CD4-positive, alpha-beta T cell treated with Interleukin-1 beta for 1 hour (primary cell): ENCODE data around the gene SPSB1.

Source experiments
- DNase-seq, 2 donors: peaks; one replicate each; pipeline ENCODE4 v3.0.0-alpha.2; 2020 to 2022

SPSB1 gene

DNA sequence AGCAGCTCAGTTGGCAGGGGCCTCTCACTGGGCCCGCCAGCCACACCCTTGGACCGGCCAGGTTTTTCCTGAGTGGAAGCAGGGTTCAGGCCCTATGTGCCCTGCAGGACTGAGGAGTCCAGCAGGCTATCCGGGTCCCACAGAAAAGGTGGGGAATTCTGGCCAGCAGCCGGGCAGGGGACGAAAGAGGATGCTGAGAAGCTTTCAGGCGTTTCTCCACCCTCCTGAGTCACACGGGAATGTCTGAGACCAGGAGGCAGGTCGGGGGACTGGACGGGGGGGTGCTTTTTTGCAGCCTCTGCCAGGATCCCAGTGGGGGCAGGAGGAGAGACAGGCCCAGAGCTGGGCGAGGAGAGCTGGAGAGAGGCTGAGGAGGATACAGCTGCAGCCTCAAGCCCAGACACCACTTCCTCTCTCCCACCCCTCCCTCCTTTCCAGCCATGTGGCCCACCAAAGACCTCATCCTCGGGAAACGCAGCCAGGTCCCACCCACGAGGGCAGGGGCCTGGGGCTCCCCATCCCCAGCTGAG is 105.4 kb downstream of the SPSB1 start:
- no peak for DNase-seq

DNA sequence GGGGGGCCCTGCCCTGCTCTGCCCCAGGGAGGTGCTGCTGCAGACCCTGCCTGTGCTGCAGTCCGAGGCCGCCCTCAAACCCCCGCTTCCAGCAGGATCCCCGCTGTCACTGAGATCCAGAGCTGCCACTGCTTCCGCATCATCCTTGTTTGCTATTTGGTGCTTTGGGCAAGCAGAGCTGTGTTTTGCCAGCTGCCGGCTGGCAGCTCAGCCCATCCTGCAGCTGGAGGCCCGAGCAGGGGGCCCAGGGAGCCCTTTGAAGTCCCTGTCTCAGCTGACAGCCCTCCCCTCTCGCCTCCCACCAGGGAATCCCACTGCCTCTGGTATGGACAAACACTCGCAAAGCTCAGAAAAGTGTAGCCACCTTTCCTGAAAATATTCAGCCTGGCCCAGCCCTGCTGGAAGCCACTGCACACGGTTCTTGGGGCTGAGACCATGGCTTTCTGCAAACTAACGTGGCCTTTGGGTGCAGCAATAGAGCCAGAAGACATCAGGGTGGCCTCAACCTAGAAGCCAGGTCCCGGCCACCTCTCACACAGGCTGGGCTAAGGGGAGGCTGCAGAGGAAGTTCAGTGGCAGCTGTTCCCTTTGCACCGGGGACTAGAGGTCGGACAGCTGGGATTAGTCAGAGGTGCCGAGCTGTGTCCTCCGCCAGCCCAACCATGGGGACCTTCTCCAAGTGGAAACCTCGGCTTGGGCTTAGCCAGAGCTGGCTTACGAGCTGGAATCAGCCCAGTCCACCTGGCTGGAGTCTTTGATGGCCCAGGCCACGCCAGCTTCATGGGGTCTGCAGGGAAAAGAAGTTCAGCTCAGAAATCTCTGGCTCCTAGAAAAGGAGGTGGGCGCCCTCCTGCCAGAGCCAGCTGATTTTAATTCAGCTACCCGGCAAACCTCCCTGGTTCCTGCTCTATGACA is 107.1 kb downstream of the SPSB1 start:
- no peak for DNase-seq

DNA sequence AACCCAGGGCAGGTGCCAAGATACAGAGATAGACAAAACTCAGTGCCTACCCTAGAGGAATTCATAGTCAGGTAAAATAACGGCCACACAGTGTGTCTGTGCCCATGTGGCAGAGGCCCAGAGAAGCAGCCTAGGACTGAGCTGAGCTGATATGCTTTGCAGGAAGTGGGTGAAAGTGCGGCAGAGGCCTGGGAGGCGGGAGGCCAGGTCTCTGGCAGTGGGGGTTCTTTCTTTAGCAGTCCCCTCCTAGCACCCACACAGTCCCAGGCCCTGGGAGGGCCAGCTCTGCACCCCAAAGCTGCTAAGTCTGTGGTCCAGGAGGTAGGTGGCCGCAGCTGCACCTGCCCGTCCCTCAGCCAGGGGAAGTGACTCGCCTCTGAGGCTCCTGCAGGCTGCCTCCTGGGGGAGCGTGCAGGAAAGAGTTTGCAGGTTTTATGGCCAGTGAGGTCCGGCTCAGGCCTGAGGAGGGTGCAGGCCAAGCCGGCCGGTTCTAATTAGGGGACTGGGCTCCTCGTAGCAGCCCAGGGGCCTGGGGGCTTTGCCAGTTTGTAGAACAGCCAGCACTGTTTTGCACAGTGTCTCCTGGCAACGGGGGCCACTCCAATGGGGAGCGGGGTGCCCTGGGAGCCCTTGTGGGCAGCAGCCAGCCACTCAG is 107.9 kb downstream of the SPSB1 start:
- no peak for DNase-seq

DNA sequence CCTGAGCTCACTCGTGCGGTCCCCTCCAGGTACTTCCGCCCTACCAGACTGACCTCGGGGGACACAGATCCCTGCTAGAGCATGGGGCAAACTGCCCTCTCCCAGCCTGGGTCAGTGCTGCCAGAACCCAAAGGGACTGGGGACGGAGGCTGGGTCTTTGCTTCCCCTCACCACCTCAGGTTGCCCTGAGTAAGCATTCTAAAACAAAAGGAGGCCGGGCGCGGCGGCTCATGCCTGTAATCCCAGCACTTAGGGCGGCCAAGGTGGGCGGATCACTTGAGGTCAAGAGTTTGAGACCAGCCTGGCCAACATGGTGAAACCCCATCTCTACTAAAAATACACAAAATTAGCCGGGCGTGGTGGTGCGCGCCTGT is 108.4 kb downstream of the SPSB1 start:
- no peak for DNase-seq

DNA sequence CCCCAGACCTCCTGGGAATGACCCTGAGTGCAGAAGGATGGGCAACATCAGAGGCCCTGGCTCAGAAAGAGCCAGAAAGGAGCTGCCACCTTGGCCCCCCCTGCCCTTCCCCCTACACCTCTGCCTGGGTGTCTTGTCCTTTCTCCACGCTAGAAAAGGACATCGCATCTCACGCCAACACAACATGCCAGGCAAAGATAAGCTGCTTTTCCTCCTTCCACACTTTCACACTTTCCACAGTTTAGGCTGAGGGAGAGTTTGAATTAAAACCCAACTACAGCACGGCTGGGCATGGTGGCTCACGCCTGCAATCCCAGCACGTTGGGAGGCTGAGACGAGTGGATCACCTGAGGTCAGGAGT is 109.5 kb downstream of the SPSB1 start:
- DNase-seq: no peak

DNA sequence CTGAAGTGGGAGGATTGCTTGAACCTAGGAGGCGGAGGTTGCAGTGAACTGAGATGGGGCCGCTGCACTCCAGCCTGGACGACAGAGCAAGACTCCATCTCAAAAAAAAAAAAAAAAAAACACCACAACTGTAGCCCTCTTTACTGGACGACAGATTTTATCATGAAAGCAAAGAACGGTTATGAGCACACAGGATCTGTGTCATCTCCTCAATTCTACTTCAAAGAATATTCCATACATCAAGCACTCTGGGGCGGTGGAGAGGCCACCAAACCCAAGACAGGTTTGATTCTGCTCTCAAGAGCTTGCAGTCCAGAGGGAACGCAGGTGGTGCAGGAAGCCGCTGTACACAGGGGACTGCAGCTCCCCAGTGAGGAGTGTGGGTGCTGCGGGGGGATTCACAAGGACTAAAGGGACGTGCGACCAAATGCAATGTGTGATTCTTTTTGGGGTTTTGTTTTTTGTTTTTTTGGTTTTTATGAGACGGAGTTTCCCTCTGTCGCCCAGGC is 110.1 kb downstream of the SPSB1 start:
- no peak for DNase-seq

DNA sequence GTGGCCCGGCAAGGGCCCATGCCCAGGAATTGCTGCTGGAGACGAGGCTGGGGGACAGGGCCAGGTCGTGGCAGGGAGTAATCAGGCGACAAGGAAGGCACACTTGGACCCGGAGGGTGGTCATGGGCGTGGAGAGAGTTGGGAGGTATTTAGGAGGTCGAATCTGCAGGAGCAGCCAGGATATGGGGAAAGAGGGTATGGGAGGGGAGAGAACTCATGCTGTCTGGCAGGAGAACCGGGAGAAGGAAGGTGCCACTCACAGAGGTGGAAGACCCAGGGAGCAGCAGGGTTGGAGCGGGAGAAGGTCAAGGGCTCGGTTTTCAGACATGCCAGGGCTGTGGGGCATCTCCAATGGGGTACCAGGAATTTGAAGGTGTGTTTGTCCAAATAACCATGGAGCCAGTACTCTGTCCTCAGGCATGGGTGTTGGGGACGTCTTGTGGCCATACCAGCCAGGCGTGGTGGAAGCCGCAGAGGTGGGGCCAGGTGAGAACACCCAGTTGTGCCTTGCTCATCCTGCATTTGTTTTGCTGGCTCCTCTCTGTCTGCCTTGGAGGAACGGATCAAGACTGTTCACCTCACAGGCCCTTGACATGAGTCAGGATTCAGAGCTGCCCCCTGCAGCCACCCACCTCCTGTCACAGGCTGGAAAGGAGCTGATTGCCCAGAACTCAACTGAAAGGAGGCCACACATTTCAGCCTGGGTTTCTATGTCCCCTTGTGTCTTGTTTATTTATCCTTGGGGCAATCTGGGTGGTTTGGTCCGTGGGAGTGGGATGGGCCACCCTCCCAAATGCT is 111.6 kb downstream of the SPSB1 start:
- no peak for DNase-seq

DNA sequence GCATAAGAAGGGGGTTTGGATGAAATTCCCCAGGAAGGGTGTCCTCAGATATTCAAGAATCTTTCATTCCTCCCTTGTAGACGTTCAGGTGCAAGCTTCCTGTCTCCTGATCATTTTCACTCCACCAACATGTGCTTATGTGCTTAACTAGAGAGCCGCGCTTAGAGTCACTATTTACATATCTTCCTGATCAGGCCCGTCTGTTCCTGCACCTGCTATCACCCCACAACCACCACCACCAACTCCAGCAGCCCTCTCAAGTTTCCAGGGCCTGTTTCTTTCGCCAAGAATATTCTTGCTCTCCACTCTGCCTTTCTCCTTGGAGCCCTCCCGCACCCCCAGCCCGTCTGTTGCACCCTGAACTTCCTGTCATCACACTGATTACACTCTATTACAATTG is 113.4 kb downstream of the SPSB1 start:
- no peak for DNase-seq

DNA sequence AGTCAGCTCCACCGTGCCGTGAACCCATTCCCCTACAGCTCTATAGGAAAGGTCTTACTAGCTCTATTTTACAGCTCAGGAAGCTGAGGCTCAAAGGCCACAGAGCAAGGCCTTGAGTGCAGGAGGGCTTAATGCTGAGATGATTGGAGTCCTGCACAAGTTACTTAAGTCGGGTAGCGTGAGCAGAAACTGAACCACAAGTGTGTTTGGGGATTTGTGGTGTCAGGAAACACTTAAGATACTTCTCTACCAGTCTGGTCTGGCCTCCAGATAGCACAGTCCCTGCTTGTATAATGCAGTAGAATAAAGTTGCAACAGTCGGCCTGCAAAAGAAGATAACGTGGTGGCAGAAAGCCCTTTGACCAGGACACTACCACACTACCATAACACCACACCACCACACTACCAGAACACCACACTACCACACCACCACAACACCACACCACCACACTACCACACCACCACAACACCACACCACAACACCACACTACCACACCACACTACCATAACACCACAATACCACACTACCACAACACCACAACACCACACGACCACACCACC is 118.1 kb downstream of the SPSB1 start:
- DNase-seq: peak in 1 of 2 donors; percentile 5

DNA sequence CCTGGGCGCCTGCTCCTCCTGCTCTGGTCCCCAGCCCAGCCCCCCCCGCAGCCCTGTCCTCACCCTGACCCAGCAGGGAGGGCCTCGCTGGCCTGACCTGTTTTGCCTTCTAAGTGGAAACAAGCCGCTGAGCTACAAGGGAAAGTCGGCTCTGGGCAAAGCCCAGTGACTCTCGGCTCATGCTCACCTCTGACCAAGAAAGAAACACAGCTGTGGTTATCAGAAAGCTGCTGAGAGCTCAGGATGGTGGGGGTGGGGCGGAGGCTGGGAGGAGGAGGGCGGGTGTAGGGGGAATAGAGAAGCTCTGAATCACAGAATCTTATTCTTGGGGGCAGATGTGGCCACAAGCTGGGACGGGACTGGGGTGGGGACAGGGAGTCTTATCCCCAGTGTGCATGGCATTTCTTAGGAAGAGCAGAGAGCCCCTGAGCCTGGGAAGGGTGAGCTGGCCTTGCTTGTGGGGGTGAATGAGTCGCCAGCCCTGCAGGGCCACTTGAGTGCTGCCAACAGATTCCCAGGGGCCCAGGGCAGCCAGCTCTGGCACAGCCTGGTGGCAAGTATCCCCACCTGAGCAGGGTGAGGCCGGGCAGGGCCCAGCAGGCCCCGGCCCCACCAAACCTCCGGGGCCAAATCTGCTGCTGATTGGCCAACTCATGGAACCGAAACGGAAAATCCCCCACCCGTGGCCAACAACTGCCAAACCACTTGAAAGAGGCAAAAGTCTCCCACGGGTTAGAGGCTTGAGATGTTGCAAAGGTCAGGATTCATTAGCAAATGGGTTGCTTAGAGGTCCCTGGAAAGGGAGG is 120.6 kb downstream of the SPSB1 start:
- DNase-seq: peak; percentile 37 to 48

DNA sequence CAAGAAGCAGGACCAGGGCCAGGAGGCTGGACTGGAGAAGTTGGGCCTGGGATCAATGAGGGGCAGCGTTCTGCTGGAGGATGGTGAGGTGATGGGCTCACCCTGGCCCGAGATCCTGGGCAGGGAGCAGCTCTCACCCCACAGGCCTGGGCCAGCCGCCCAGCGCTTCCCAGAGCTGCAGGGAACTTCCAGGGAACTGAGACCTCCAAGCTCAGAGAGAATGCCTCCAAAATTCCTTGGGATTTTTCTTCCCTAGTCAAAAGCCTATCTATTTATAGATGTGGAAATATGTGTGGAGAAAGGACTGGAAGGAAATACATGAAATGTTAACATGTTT is 121.2 kb downstream of the SPSB1 start:
- no peak for DNase-seq

DNA sequence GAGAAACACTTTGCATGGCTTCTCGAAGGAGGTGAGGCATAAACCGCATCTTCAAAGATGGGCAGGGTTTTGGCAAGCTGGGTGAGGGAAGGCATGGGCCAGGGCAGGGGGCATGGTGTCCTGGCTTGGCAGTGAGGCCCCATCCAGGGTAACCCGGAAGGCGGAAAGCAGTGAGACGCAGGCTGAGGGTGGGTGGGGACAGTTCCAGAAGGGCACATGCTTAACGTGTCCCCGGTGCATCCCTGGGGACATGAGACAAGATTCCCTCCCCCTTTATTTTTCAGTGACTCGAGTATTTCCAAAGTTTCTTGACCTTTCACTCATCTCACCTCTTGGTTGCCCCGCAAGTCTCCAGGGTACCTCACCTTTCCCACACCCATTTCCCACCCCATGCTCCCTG is 123.8 kb downstream of the SPSB1 start:
- DNase-seq: no peak

DNA sequence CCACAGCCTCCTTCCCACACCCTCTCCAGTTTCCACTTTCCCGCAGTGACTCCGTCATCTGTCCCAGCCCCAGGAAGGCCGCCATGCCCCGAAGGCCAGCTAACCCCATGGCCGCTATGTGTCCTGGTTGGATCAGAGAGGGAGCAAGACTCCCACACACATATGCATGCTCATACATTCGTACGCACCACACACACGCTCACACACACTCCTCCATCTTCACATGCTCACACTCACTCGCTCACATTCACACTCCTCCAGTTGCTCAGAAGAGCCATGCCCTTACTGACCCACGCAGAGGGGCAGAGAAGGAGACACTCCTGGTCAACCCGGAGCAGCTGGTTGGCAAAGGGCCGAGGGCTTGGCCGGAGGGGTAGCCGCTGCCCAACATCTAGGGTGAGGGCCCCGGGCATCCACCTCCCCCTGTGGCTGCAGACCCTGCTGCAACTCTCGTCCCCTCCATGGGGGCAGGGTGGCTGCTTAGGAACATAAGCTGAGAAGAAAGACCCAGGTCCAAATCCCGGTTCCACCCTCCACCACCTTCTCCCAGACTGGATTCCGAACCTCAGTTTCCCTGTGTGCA is 124.3 kb downstream of the SPSB1 start:
- DNase-seq: no peak

DNA sequence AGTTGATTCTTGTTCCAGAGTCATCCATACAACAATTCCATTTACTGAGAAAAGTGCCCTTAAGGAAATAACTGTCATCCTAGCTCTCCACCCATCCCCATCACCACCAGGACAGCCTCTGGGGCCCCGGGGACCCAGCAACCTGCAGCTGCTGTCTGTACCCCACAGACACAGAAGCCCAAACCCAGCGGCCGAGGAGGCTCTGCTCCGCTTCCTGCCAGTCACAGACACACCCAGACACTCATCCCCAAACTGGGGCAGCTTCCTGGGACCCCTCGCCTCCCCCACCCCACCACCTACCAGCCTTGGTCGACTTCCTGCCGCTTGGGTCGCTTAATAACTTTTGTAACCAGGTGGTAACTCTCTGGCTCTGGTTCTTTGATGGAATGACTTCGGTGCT is 125.0 kb downstream of the SPSB1 start:
- no peak for DNase-seq

DNA sequence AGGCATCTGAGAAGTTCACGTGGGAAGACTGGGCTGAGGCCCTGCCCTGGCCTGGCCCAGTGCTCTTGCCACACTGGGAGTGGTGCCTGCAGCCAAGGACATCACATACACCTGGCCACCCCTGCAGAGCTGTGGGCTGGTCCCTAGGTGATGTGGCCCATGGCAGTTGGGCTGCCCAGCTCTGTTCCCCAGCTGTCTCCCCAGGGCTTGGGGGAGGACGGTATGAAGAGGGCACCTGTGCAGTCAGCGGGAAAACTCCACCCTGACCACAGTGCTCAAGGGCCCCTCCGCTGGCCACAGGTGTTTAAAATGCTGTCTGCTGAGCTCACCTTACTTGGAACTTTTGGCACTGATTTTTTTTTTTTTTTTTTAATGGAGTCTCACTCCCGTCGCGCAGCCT is 126.2 kb downstream of the SPSB1 start:
- DNase-seq: no peak
